ENCODE results near the gene ZNF93. TPM values are rescaled to one million over a fixed set of nuclear protein-coding genes. Genes with fewer than 3 reads are reported as not detected.
"Not testable (repeated sequence)": the region's sequence is repeated elsewhere in the genome, so short reads cannot be mapped to it uniquely, and the experiment has no call there.

ZNF93 gene
- total and polyA plus RNA-seq, 2 of the 4 experiments (the other 2 are of a cell fraction), result 3.7 to 10.6 TPM

DNA sequence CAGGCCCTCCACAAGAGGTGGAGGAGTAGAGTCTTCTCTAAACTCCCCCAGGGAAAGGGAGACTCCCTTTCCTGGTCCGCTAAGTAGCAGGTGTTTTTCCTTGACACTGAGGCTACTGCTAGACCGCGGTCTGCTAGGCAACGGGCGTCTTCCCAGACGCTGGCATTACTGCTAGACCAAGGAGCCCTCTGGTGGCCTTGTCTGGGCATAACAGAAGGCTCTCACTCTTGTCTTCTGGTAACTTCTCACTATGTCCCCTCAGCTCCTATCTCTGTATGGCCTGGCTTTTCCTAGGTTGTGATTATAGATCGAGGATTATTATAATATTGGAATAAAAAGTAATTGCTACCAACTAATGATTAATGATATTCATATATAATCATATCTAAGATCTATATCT lies 29.7 kb downstream of the ZNF93 start:
- ATAC-seq (ENCODE audit: low read depth); H3K27me3 ChIP-seq (ENCODE audit: control insufficient read depth, insufficient read depth, low read length); H3K4me2 ChIP-seq (ENCODE audit: low read depth, low read length); H3K9me1 ChIP-seq (ENCODE audit: insufficient read depth, low read length); H4K8ac ChIP-seq (ENCODE audit: low read depth in 2 of 2, low read length in 2 of 2); H3K4ac ChIP-seq (ENCODE audit: low read depth, low read length); H2BK5ac ChIP-seq (ENCODE audit: low read depth, low read length, poor library complexity, severe bottlenecking); DNase-seq; in situ Hi-C loops (cut with MboI; ENCODE audit: low sequenced_read_pairs); H2BK20ac ChIP-seq (ENCODE audit: low read depth, low read length); H3K14ac ChIP-seq (replicated peaks; ENCODE audit: low read depth, low read length); H4K20me1 ChIP-seq (ENCODE audit: insufficient read depth, low read length); H3K79me1 ChIP-seq (ENCODE audit: low read depth in 1 of 2, low read length in 2 of 2); H3K9ac ChIP-seq (ENCODE audit: low read depth, low read length); H3K23ac ChIP-seq (ENCODE audit: low read depth, low read length); H2BK120ac ChIP-seq (ENCODE audit: low read depth, low read length); H2AK9ac ChIP-seq (replicated peaks; ENCODE audit: low read depth, low read length, poor library complexity); H4K91ac ChIP-seq (ENCODE audit: insufficient read depth, low read depth, low read length); H2AK5ac ChIP-seq (ENCODE audit: low read depth, low read length); CTCF ChIA-PET; intact Hi-C loops (cut with micrococcal nuclease); H2AFZ ChIP-seq (replicated peaks; ENCODE audit: low read length, poor library complexity); H3K18ac ChIP-seq (ENCODE audit: low read depth, low read length); H3K56ac ChIP-seq (ENCODE audit: extremely low read depth, insufficient read depth, low read length); dilution Hi-C loops (cut with HindIII; ENCODE audit: low sequenced_read_pairs, unreplicated experiment); POLR2A ChIA-PET (ENCODE audit: unreplicated experiment); H3K4me1 ChIP-seq (ENCODE audit: control insufficient read depth, insufficient read depth, low read length); H4K5ac ChIP-seq (ENCODE audit: low read depth, low read length); BruUV-seq (replicated peaks); H2BK15ac ChIP-seq (ENCODE audit: low read depth, low read length); H3K27ac ChIP-seq (ENCODE audit: insufficient read depth, low read length); H3K4me3 ChIP-seq (ENCODE audit: insufficient read depth, low read depth, low read length): not testable (repeated sequence)
- peaks cover 53% of the 10 kb centered on the region for H3K9me3 ChIP-seq (ENCODE audit: control insufficient read depth, insufficient read depth, low read length)
- peaks cover 32% of the 10 kb centered on the region for H3K36me3 ChIP-seq (ENCODE audit: control insufficient read depth, insufficient read depth, low read length)
- WGBS, 2 experiments (ENCODE audit: extremely low coverage in 2 of 2, insufficient read length in 1 of 2), result no CpG with 5 or more reads among the region's 7 CpGs

DNA sequence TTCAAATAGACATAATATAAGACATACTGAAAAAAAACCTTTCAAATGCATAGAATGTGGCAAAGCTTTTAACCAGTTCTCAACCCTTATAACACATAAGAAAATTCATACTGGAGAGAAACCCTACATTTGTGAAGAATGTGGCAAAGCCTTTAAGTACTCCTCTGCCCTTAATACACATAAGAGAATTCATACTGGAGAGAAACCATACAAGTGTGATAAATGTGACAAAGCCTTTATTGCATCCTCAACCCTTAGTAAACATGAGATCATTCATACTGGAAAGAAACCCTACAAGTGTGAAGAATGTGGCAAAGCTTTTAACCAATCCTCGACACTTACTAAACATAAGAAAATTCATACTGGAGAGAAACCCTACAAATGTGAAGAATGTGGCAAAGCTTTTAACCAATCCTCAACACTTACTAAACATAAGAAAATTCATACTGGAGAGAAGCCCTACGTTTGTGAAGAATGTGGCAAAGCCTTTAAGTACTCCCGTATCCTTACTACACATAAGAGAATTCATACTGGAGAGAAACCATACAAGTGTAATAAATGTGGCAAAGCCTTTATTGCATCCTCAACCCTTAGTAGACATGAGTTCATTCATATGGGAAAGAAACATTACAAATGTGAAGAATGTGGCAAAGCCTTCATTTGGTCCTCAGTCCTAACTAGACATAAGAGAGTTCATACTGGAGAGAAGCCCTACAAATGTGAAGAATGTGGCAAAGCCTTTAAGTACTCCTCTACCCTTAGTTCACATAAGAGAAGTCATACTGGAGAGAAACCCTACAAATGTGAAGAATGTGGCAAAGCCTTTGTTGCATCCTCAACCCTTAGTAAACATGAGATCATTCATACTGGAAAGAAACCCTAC lies 32.9 kb downstream of the ZNF93 start:
- POLR2A ChIA-PET (ENCODE audit: unreplicated experiment); H2BK15ac ChIP-seq (ENCODE audit: low read depth, low read length); H3K4ac ChIP-seq (ENCODE audit: low read depth, low read length); H4K20me1 ChIP-seq (ENCODE audit: insufficient read depth, low read length); H4K8ac ChIP-seq (ENCODE audit: low read depth in 2 of 2, low read length in 2 of 2); H3K27ac ChIP-seq (ENCODE audit: insufficient read depth, low read length); DNase-seq; H3K4me2 ChIP-seq (ENCODE audit: low read depth, low read length); H3K9me1 ChIP-seq (ENCODE audit: insufficient read depth, low read length); H3K9ac ChIP-seq (ENCODE audit: low read depth, low read length); H2AK5ac ChIP-seq (ENCODE audit: low read depth, low read length); H2BK120ac ChIP-seq (ENCODE audit: low read depth, low read length); H2AK9ac ChIP-seq (replicated peaks; ENCODE audit: low read depth, low read length, poor library complexity); intact Hi-C loops (cut with micrococcal nuclease); H3K56ac ChIP-seq (ENCODE audit: extremely low read depth, insufficient read depth, low read length); ATAC-seq (ENCODE audit: low read depth); dilution Hi-C loops (cut with HindIII; ENCODE audit: low sequenced_read_pairs, unreplicated experiment); H3K23ac ChIP-seq (ENCODE audit: low read depth, low read length); H3K4me1 ChIP-seq (ENCODE audit: control insufficient read depth, insufficient read depth, low read length); H2BK20ac ChIP-seq (ENCODE audit: low read depth, low read length); H3K27me3 ChIP-seq (ENCODE audit: control insufficient read depth, insufficient read depth, low read length); H4K5ac ChIP-seq (ENCODE audit: low read depth, low read length); H2BK5ac ChIP-seq (ENCODE audit: low read depth, low read length, poor library complexity, severe bottlenecking); H3K18ac ChIP-seq (ENCODE audit: low read depth, low read length); H3K14ac ChIP-seq (replicated peaks; ENCODE audit: low read depth, low read length); H3K79me1 ChIP-seq (ENCODE audit: low read depth in 1 of 2, low read length in 2 of 2); in situ Hi-C loops (cut with MboI; ENCODE audit: low sequenced_read_pairs); H3K4me3 ChIP-seq (ENCODE audit: insufficient read depth, low read depth, low read length); CTCF ChIA-PET; H2AFZ ChIP-seq (replicated peaks; ENCODE audit: low read length, poor library complexity); H4K91ac ChIP-seq (ENCODE audit: insufficient read depth, low read depth, low read length): not testable (repeated sequence)
- BruUV-seq (replicated peaks), result TSS peak; percentile 69
- Histone ChIP-seq H3K36me3 (ENCODE audit: control insufficient read depth, insufficient read depth, low read length) (peaks cover 19% of the 10 kb centered on the region), H3K9me3 (ENCODE audit: control insufficient read depth, insufficient read depth, low read length) (peaks cover 52% of the 10 kb centered on the region)
- no CpG with 5 or more reads among the region's 3 CpGs for WGBS, 2 experiments (ENCODE audit: extremely low coverage in 2 of 2, insufficient read length in 1 of 2)
